ENCODE results near the gene ZNF320.

Gene ZNF320

DNA sequence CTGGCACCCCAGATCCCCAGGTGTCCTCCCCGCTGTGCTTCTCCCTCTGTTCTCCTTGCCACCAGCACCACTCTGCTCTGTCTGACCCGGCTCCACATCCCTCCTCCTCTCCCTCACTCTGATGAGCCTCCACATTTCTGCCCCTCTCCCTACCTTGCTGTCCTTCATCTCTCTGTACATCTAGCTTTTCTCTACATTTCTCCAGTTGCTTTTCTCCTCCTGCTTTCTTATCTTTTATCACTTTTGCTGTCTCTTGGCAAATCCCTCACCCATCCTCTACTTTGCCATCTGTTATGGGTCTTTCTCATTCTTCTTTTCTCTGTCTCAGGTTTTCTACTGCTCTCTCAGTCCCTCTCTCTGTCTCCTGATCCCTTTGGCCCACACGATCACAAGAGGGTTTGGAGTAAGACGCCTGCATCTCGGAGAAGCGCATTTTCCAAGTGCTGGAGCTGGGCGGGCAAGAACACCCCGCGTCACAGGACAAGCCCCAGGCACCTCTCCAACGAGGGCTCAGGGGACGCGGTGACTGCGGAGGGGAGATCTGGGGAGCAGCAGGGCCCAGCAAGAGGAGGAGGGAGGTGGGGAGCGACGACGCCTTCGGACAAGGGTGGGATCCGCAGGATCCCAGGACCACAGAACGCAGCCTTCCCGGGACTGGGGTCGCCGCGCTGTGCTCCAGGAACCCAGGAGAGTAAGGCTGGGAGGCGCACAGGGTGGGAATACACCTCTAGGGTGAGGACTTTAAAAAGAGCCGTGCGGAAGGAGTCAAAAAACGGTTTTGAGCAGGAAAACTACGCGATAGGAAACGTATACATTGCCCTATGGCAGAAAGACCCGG, 40.7 kb downstream of the ZNF320 start:
- Histone ChIP-seq H3K4me3 (peak overlapping the region; percentile 41 to 79 (median 65)), H3K27ac (peak overlapping the region in 20 of 21 experiments; percentile 35 to 87 (median 76))

Measured in skin epidermis (tissue), 12 donors.